HL-60 (cell line): ENCODE measurements around the gene TNFRSF12A.

Source experiments
- DNase-seq, 2 experiments: peaks; one replicate each; pipeline ENCODE4 v3.0.0-alpha.2; 2010 to 2020; ENCODE audit warnings: low read depth in 1 of 2, low spot score in 1 of 2
- H3K27ac ChIP-seq: fragments of 250-450 bp; sonication (Bioruptor Pico); replicated peaks from 2 replicates; pipeline ENCODE4 v1.5.1; 2020; ENCODE audit warnings: mild to moderate bottlenecking, moderate library complexity
- H3K27me3 ChIP-seq: fragments of 250-450 bp; sonication (Bioruptor Pico); 2 replicates; pipeline ENCODE4 v1.5.1; 2021; ENCODE audit warnings: mild to moderate bottlenecking, moderate library complexity; ENCODE audit not compliant: insufficient read depth, poor library complexity, severe bottlenecking
- H3K4me3 ChIP-seq: replicated peaks from 2 replicates; pipeline ENCODE4 v1.5.1; 2011; ENCODE audit warnings: mild to moderate bottlenecking, control low read depth, low read length; ENCODE audit not compliant: insufficient read depth
- CTCF ChIP-seq: IDR thresholded peaks from one replicate; pipeline ENCODE4 v1.5.1; 2011; ENCODE audit warnings: low read length, control low read depth, inconsistent platforms; ENCODE audit not compliant: insufficient read depth
- GABPA ChIP-seq: IDR thresholded peaks from 2 replicates; pipeline ENCODE4 v1.6.1; 2012; ENCODE audit warnings: low read depth
- POLR2AphosphoS5 ChIP-seq: IDR thresholded peaks from 2 replicates; pipeline ENCODE4 v1.6.1; 2012; ENCODE audit warnings: low read depth
- REST ChIP-seq: IDR thresholded peaks from 2 replicates; pipeline ENCODE4 v1.6.1; 2012; ENCODE audit warnings: low read depth; ENCODE audit not compliant: insufficient replicate concordance
- SPI1 ChIP-seq: IDR thresholded peaks from 2 replicates; pipeline ENCODE4 v1.6.1; 2012; ENCODE audit warnings: low read depth, mild to moderate bottlenecking, borderline replicate concordance

TNFRSF12A gene

GRCh38 chr16:3010510-3010909 lies 9.7 kb upstream of the TNFRSF12A start:
- H3K27ac ChIP-seq: no peak overlapping the region
- no peaks in the 10 kb centered on the region for H3K27me3 ChIP-seq
- TF ChIP-seq REST (no peak), SPI1 (no peak), POLR2AphosphoS5 (no peak), CTCF (no peak), GABPA (no peak)
- DNase-seq: no peak
- H3K4me3 ChIP-seq: no peak overlapping the region

GRCh38 chr16:3012246-3012645 lies 7.9 kb upstream of the TNFRSF12A start:
- no peak for DNase-seq
- Histone ChIP-seq H3K4me3 (no peak overlapping the region), H3K27ac (no peak overlapping the region), H3K27me3 (no peaks in the 10 kb centered on the region)
- TF ChIP-seq POLR2AphosphoS5 (no peak), REST (no peak), CTCF (no peak), GABPA (no peak), SPI1 (no peak)

- H3K27ac ChIP-seq: no peak within 1 kb of the TSS
- no peaks in the 10 kb centered on the region for H3K27me3 ChIP-seq
- H3K4me3 ChIP-seq: no peak within 1 kb of the TSS
- no peak for DNase-seq
- TF ChIP-seq GABPA (no peak), REST (no peak), CTCF (no peak), POLR2AphosphoS5 (no peak), SPI1 (no peak)
These were observed 7.2 kb upstream of the TNFRSF12A start, which contains the start of gene CLDN9 for GRCh38 chr16:3012828-3013420. TSS of gene CLDN9 (plus strand) at chr16:3012923. CDS start at chr16:3013363, 440 bp downstream.
